ENCODE results near the gene TMEM235. TPM values are rescaled to one million over a fixed set of nuclear protein-coding genes. Genes with fewer than 3 reads are reported as not detected.

TMEM235 gene
- polyA plus RNA-seq, 1 of the 3 experiments (the other 2 are of a cell fraction) = not detected

DNA sequence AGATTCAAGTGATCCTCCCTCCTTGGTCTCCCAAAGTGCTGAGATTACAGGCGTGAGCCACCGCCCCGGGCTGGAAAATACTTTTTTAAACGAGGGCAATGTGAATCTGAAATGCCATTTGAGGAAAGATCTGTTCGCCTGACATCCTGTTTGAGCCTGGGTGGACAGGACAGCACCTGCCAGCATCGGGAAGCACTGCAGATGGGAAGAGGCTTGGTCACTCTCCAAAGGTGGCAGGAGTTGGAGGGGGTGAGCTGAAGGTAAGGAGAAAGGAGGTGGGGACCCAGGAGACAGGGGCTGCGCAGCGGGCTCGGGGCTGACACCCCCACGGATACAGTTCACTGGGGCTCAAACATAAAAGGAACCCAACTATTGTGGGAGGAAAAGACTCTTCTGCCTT is 21.3 kb upstream of the TMEM235 start:
- H3K4me3 ChIP-seq (ENCODE audit: low read depth in 2 of 2, low read length in 1 of 2) = no peak overlapping the region
- H3K27me3 ChIP-seq (ENCODE audit: insufficient read depth) = no peaks in the 10 kb centered on the region
- H3F3A ChIP-seq (replicated peaks; ENCODE audit: insufficient read depth) = no peaks in the 10 kb centered on the region
- H2AFZ ChIP-seq (ENCODE audit: low read depth) = no peak overlapping the region
- H4K20me1 ChIP-seq (ENCODE audit: insufficient read depth) = no peaks in the 10 kb centered on the region
- no peak overlapping the region for H3K4me2 ChIP-seq
- H3K9me2 ChIP-seq = no peaks in the 10 kb centered on the region
- no peaks in the 10 kb centered on the region for H3K9me3 ChIP-seq
- CTCF ChIA-PET = interaction anchor here (4.4 kb wide), 1 partner anchor 40 kb away, joined by 18 read pairs; no protein-coding TSS in a partner anchor
- POLR2A ChIA-PET = interaction anchor here (0.7 kb wide), 1 partner anchor 33 kb away, joined by 3 read pairs; no protein-coding TSS in a partner anchor
- peaks cover 11% of the 10 kb centered on the region for H3K79me2 ChIP-seq (ENCODE audit: insufficient read depth)
- TF ChIP-seq JUND (IDR thresholded peaks at IDR 0.05) (no peak), NFIC (IDR thresholded peaks at IDR 0.05; ENCODE audit: borderline replicate concordance) (no peak), MXI1 (IDR thresholded peaks at IDR 0.05; ENCODE audit: low read depth, low read length) (no peak), MEF2A (IDR thresholded peaks at IDR 0.05; ENCODE audit: borderline replicate concordance, low read depth) (no peak), EP300 (IDR thresholded peaks at IDR 0.05; ENCODE audit: borderline replicate concordance in 1 of 2, low read depth in 1 of 2, low read length in 1 of 2) (no peak), NRF1 (IDR thresholded peaks at IDR 0.05; ENCODE audit: low read depth, low read length) (no peak)
- TF ChIP-seq, protein P1, sequence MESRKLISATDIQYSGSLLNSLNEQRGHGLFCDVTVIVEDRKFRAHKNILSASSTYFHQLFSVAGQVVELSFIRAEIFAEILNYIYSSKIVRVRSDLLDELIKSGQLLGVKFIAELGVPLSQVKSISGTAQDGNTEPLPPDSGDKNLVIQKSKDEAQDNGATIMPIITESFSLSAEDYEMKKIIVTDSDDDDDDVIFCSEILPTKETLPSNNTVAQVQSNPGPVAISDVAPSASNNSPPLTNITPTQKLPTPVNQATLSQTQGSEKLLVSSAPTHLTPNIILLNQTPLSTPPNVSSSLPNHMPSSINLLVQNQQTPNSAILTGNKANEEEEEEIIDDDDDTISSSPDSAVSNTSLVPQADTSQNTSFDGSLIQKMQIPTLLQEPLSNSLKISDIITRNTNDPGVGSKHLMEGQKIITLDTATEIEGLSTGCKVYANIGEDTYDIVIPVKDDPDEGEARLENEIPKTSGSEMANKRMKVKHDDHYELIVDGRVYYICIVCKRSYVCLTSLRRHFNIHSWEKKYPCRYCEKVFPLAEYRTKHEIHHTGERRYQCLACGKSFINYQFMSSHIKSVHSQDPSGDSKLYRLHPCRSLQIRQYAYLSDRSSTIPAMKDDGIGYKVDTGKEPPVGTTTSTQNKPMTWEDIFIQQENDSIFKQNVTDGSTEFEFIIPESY (IDR thresholded peaks at IDR 0.05; ENCODE audit: borderline replicate concordance, low read depth) = no peak
- H3K36me3 ChIP-seq (replicated peaks in 1 of 2; ENCODE audit: control insufficient read depth in 1 of 2, insufficient read depth in 2 of 2, low read length in 1 of 2) = no peaks in the 10 kb centered on the region
- no peak overlapping the region for H3K27ac ChIP-seq (ENCODE audit: low read depth in 2 of 2, low read length in 1 of 2)
- no peak overlapping the region for H3K9ac ChIP-seq
- peaks cover under 1 to 10% of the 10 kb centered on the region in 2 experiments; a peak in 2 of 4 replicates for H3K4me1 ChIP-seq (ENCODE audit: control insufficient read depth in 1 of 2, insufficient read depth in 2 of 2, low read depth in 1 of 2, low read length in 1 of 2)
- 76% methylated on average over 10 of the region's 10 CpGs for WGBS (ENCODE audit: low lambda C conversion rate)
- DNase-seq = no peak

DNA sequence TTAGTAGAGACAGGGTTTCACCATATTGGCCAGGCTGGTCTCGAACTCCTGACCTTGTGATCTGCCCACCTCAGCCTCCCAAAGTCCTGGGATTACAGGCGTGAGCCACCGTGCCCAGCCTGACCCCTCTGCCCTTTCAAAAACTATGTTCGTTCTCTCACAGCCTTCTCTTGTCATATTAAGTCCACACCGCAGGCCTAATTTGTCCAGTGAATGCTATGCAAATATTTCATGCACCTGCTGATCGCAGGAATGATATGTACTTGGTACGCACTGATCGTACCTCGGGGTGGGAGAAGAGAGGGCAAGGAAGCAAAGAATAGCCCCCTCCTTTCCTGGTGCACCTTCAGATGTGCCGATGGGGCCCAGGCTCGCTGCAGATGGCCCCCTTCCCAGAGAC is 20.4 kb upstream of the TMEM235 start:
- Histone ChIP-seq H3K27ac (ENCODE audit: low read depth in 2 of 2, low read length in 1 of 2) (no peak overlapping the region), H2AFZ (ENCODE audit: low read depth) (no peak overlapping the region), H3K9ac (no peak overlapping the region), H4K20me1 (ENCODE audit: insufficient read depth) (no peaks in the 10 kb centered on the region), H3K4me1 (ENCODE audit: control insufficient read depth in 1 of 2, insufficient read depth in 2 of 2, low read depth in 1 of 2, low read length in 1 of 2) (peaks cover 7 to 10% of the 10 kb centered on the region in 2 experiments; a peak in 2 of 4 replicates), H3K79me2 (ENCODE audit: insufficient read depth) (peaks cover 20% of the 10 kb centered on the region), H3K27me3 (ENCODE audit: insufficient read depth) (no peaks in the 10 kb centered on the region), H3K9me3 (no peaks in the 10 kb centered on the region), H3K4me3 (ENCODE audit: low read depth in 2 of 2, low read length in 1 of 2) (no peak overlapping the region), H3K9me2 (no peaks in the 10 kb centered on the region), H3K4me2 (no peak overlapping the region), H3F3A (replicated peaks; ENCODE audit: insufficient read depth) (no peaks in the 10 kb centered on the region), H3K36me3 (replicated peaks in 1 of 2; ENCODE audit: control insufficient read depth in 1 of 2, insufficient read depth in 2 of 2, low read length in 1 of 2) (peaks cover 0 to 6% of the 10 kb centered on the region in 2 experiments)
- 73% methylated on average over 11 of the region's 11 CpGs for WGBS (ENCODE audit: low lambda C conversion rate)
- POLR2A ChIA-PET = interaction anchor here (0.7 kb wide), 1 partner anchor 34 kb away, joined by 3 read pairs; no protein-coding TSS in a partner anchor
- no peak for DNase-seq
- CTCF ChIA-PET = interaction anchor here (4.4 kb wide), 1 partner anchor 40 kb away, joined by 18 read pairs; no protein-coding TSS in a partner anchor
- TF ChIP-seq EZH2phosphoT487 (IDR thresholded peaks at IDR 0.05; ENCODE audit: borderline replicate concordance, low read depth) (no peak), RFX5 (IDR thresholded peaks at IDR 0.05; ENCODE audit: low read length) (no peak), TAF1 (IDR thresholded peaks at IDR 0.05; ENCODE audit: borderline replicate concordance, low read depth, low read length) (no peak), EP300 (IDR thresholded peaks at IDR 0.05; ENCODE audit: borderline replicate concordance in 1 of 2, low read depth in 1 of 2, low read length in 1 of 2) (no peak), RAD21 (IDR thresholded peaks at IDR 0.05; ENCODE audit: low read length) (no peak), JUND (IDR thresholded peaks at IDR 0.05) (no peak)

Data from SK-N-SH (cell line).